Tibial nerve (tissue), 4 donors: Measurements from ENCODE around the gene ATP8A1.

ENCODE experiments used
- CTCF ChIP-seq, 5 experiments: fragments of 200-600 bp in 3 of 5; fragments of 450-650 bp in 2 of 5; sonication (generic) in 3 of 5; IDR thresholded peaks; one replicate each; pipeline ENCODE4 v1.5.1; 2016 to 2019; ENCODE audit warnings: antibody characterized with exemption in 5 of 5, mild to moderate bottlenecking in 3 of 5, moderate library complexity in 2 of 5
- EP300 ChIP-seq, 2 donors: sonication (generic); formaldehyde crosslinking; IDR thresholded peaks; one replicate each; pipeline ENCODE4 v1.6.1; 2017; ENCODE audit warnings: antibody characterized with exemption in 2 of 2, mild to moderate bottlenecking in 1 of 2
- POLR2A ChIP-seq, 2 donors: fragments of 450-650 bp; IDR thresholded peaks; one replicate each; pipeline ENCODE4 v1.6.1; 2017; ENCODE audit warnings: antibody characterized with exemption in 2 of 2, mild to moderate bottlenecking in 2 of 2, moderate library complexity in 2 of 2

DNA sequence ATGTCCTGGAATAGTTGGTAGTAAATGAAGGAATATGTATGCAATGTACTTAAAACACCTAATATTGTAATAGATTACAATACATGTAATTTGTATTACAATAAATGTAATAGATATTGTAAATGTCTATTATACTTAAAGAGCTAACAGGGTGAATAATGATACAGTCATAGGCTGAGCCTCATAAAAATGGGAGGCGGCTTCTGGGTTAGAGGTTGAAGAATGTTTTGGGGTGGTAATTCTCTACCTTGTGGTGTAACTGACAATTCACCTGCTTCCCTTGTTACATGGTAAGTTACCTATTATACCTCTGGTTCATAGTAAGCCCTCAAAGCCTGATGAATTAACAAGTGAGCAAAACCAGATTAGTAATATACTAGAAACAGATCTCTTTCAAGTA, 26.0 kb downstream of the ATP8A1 start:
- TF ChIP-seq EP300 (IDR thresholded peaks at IDR 0.05) (no peak), POLR2A (IDR thresholded peaks at IDR 0.05) (no peak), CTCF (IDR thresholded peaks at IDR 0.05) (no peak)
